Transverse colon (tissue), 4 donors: ENCODE measurements around the gene SLC30A1. TPM values are rescaled to one million over a fixed set of nuclear protein-coding genes. Genes with fewer than 3 reads are reported as not detected.

Experiments used
- DNase-seq: peaks from one replicate; pipeline ENCODE4 v3.0.0-alpha.2; 2019
- H3K27ac ChIP-seq, 4 donors: fragments of 200-600 bp; sonication (generic); 2 replicates each; pipeline ENCODE4 v1.5.1; 2016 to 2018; ENCODE audit warnings: inconsistent platforms in 4 of 4
- H3K27me3 ChIP-seq: fragments of 200-600 bp; sonication (generic); 2 replicates; pipeline ENCODE4 v1.5.1; 2017; ENCODE audit warnings: inconsistent platforms
- H3K36me3 ChIP-seq, 4 donors: fragments of 200-600 bp; sonication (generic); 2 replicates each; pipeline ENCODE4 v1.5.1; 2017 to 2019; ENCODE audit warnings: inconsistent platforms in 4 of 4
- H3K4me1 ChIP-seq, 4 donors: fragments of 200-600 bp; sonication (generic); 2 replicates each; pipeline ENCODE4 v1.5.1; 2017 to 2020; ENCODE audit warnings: inconsistent platforms in 4 of 4
- H3K4me3 ChIP-seq, 4 donors: fragments of 200-600 bp; sonication (generic); 1 replicate in 1 of 4; 2 replicates in 3 of 4; pipeline versions ENCODE4 v1.5.1 to v1.6.1; 2017 to 2019; ENCODE audit warnings: inconsistent platforms in 4 of 4
- H3K9me3 ChIP-seq, 2 donors: fragments of 200-600 bp; sonication (generic); 2 replicates each; pipeline ENCODE4 v1.5.1; 2017 to 2019; ENCODE audit warnings: inconsistent platforms in 2 of 2
- EP300 ChIP-seq: sonication (generic); formaldehyde crosslinking; IDR thresholded peaks from one replicate; pipeline ENCODE4 v1.6.1; 2017; ENCODE audit warnings: antibody characterized with exemption, low read depth
- POLR2A ChIP-seq: fragments of 450-650 bp; IDR thresholded peaks from one replicate; pipeline ENCODE4 v1.6.1; 2016; ENCODE audit warnings: antibody characterized with exemption, mild to moderate bottlenecking, moderate library complexity
- POLR2AphosphoS5 ChIP-seq, 3 donors: sonication (generic); formaldehyde crosslinking; IDR thresholded peaks; one replicate each; pipeline ENCODE4 v1.6.1; 2016; ENCODE audit warnings: antibody characterized with exemption in 3 of 3
- WGBS, 2 donors: methylation state at CpG; one replicate each; pipeline ENCODE4 v1.1.5; 2018; ENCODE audit warnings: low coverage in 1 of 2; 5-methylcytosine and 5-hydroxymethylcytosine counted together
- in situ Hi-C, 4 donors: fragments of 200-750 bp; cut with MboI; loops; one replicate each; pipeline versions ENCODE4 v1.15.0 to v1.15.1; 2017; ENCODE audit warnings: low sequenced_read_pairs in 3 of 4, low pct_ligation_motif_present in 1 of 4, low pct_unique_long_range_greater_than_20kb in 1 of 4
- intact Hi-C: fragments of 100-400 bp; cut with DNase I; formaldehyde crosslinking; loops from one replicate; pipeline ENCODE4 v1.15.1; 2023; ENCODE audit warnings: low total_unique reads
- total RNA-seq, 4 donors: library from RNA; depleted of rRNA; stranded (reverse); fragments of >200 nt; gene quantifications; one replicate each; pipeline ENCODE4 v1.1.0, GENCODE V29; 2016
- TF ChIP-seq, protein P1 (sequence below), 5 experiments: fragments of 200-600 bp in 3 of 5; fragments of 450-650 bp in 2 of 5; sonication (generic) in 3 of 5; IDR thresholded peaks; 1 replicate in 2 of 5; 2 replicates in 3 of 5; pipeline ENCODE4 v1.5.1; 2016 to 2017; ENCODE audit warnings: antibody characterized with exemption in 5 of 5, inconsistent platforms in 3 of 5, mild to moderate bottlenecking in 2 of 5, moderate library complexity in 1 of 5

The SLC30A1 gene
- total RNA-seq, 4 donors from 2014 or later, result 14.5 to 42.3 (median 26.0) TPM

DNA sequence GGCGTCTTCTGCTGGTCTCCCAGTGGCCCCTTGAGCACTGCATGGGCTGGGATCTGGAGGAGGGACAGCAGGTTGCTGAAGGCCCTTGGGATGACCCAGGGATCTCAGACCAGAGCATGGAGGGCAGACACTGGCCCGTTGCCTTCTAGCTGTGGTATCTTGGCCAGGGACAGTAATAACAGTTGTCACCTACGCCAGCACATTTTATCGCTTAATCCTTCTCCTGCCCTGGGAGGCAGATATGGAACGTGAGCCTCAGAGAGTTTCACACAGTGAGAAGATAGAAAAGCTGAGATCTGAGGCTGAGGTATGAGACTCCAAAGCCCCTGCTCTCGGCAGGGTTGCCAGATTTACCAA is 46.9 kb downstream of the SLC30A1 start:
- Histone ChIP-seq H3K9me3 (no peaks in the 10 kb centered on the region), H3K27me3 (no peaks in the 10 kb centered on the region), H3K4me1 (no peaks in the 10 kb centered on the region), H3K36me3 (no peaks in the 10 kb centered on the region), H3K27ac (no peak overlapping the region), H3K4me3 (no peak overlapping the region)
- no peak for DNase-seq
- WGBS, 2 donors, result 82 to 88% methylated on average over 4 to 6 of the region's 6 CpGs
- in situ Hi-C loops (no loop called here), intact Hi-C loops (no loop called here)
- TF ChIP-seq EP300, result no peak
- TF ChIP-seq, protein P1, sequence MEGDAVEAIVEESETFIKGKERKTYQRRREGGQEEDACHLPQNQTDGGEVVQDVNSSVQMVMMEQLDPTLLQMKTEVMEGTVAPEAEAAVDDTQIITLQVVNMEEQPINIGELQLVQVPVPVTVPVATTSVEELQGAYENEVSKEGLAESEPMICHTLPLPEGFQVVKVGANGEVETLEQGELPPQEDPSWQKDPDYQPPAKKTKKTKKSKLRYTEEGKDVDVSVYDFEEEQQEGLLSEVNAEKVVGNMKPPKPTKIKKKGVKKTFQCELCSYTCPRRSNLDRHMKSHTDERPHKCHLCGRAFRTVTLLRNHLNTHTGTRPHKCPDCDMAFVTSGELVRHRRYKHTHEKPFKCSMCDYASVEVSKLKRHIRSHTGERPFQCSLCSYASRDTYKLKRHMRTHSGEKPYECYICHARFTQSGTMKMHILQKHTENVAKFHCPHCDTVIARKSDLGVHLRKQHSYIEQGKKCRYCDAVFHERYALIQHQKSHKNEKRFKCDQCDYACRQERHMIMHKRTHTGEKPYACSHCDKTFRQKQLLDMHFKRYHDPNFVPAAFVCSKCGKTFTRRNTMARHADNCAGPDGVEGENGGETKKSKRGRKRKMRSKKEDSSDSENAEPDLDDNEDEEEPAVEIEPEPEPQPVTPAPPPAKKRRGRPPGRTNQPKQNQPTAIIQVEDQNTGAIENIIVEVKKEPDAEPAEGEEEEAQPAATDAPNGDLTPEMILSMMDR (IDR thresholded peaks at IDR 0.05), result no peak
- TF ChIP-seq POLR2A, result no peak
- no peak for TF ChIP-seq POLR2AphosphoS5 (IDR thresholded peaks at IDR 0.05)

- in situ Hi-C loops, result no loop called here
- no peaks in the 10 kb centered on the region for H3K9me3 ChIP-seq
- 82 to 94% methylated on average over 6 to 15 of the region's 15 CpGs for WGBS, 2 donors
Observed at GRCh38 chr1:211531194-211532087, 47.5 kb downstream of the SLC30A1 start.

DNA sequence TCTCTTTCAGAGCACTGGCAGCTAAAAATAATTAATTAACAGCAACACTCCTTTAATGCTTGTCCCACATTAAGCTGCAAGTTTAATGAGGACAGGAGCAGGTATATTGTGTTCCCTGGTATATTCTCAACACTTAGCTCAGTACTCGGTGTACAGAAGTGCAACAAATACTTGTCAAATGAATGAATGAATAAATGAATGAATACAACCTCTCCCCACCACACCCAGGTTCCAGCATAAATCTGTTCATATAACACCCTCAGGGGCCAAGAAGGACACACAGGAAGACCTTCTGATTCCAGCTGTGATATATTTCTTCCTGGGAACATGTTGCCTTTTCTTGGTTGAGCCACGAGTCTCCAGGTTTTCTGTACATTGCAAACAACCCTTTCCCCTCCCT is 48.9 kb downstream of the SLC30A1 start:
- no peaks in the 10 kb centered on the region for H3K4me1 ChIP-seq
- in situ Hi-C loops (no loop called here), intact Hi-C loops (no loop called here)
- no peaks in the 10 kb centered on the region for H3K36me3 ChIP-seq
- no peak for DNase-seq
- no peak overlapping the region for H3K27ac ChIP-seq
- 71 to 81% methylated on average over 2 of the region's 2 CpGs for WGBS, 2 donors
- no peak for TF ChIP-seq POLR2AphosphoS5 (IDR thresholded peaks at IDR 0.05)
- TF ChIP-seq EP300, result no peak
- no peak for TF ChIP-seq POLR2A
- TF ChIP-seq, protein P1 (IDR thresholded peaks at IDR 0.05), result no peak
- H3K27me3 ChIP-seq, result no peaks in the 10 kb centered on the region
- no peak overlapping the region for H3K4me3 ChIP-seq
- H3K9me3 ChIP-seq, result no peaks in the 10 kb centered on the region

More at GRCh38 chr1:211531194-211532087, 47.5 kb downstream of the SLC30A1 start:
- Histone ChIP-seq H3K4me3 (no peak overlapping the region), H3K4me1 (no peaks in the 10 kb centered on the region), H3K36me3 (no peaks in the 10 kb centered on the region), H3K27me3 (no peaks in the 10 kb centered on the region), H3K27ac (no peak overlapping the region)
- intact Hi-C loops, result no loop called here
- no peak for TF ChIP-seq EP300
- no peak for TF ChIP-seq POLR2A
- TF ChIP-seq, protein P1 (IDR thresholded peaks at IDR 0.05), result no peak
- no peak for TF ChIP-seq POLR2AphosphoS5 (IDR thresholded peaks at IDR 0.05)
- no peak for DNase-seq

- 61 to 68% methylated on average over 7 to 9 of the region's 9 CpGs for WGBS, 2 donors
- no peak for DNase-seq
- TF ChIP-seq POLR2AphosphoS5 (IDR thresholded peaks at IDR 0.05), result no peak
- TF ChIP-seq, protein P1 (IDR thresholded peaks at IDR 0.05), result no peak
- TF ChIP-seq EP300, result no peak
- TF ChIP-seq POLR2A, result no peak
Observed at GRCh38 chr1:211529453-211529852, 49.5 kb downstream of the SLC30A1 start.

More at GRCh38 chr1:211529453-211529852, 49.5 kb downstream of the SLC30A1 start:
- H3K27me3 ChIP-seq, result no peaks in the 10 kb centered on the region
- H3K9me3 ChIP-seq, result no peaks in the 10 kb centered on the region
- H3K27ac ChIP-seq, result no peak overlapping the region
- H3K36me3 ChIP-seq, result no peaks in the 10 kb centered on the region
- intact Hi-C loops, result no loop called here
- in situ Hi-C loops, result no loop called here
- H3K4me1 ChIP-seq, result no peaks in the 10 kb centered on the region
- no peak overlapping the region for H3K4me3 ChIP-seq
